Activated naive CD4-positive, alpha-beta T cell treated with anti-CD3 and anti-CD28 coated beads, Interleukin-2, amount 10 ng/mL, durations not matched to agents 7 days and 5 days (primary cell): Measurements from ENCODE around the gene SORL1.

ENCODE experiments used
- CTCF ChIA-PET: fragments of 350-600 bp; sonication (Branson Sonifier 250); formaldehyde crosslinking; loops from one replicate; lab custom pipeline; 2021; ENCODE audit warnings: antibody characterized with exemption; lab: Charles Lee
- DNase-seq: peaks from one replicate; pipeline ENCODE4 v3.0.0-alpha.2; 2020
- H3K27ac Mint-ChIP-seq: one replicate; pipeline ENCODE4 v1.8.0; 2021; ENCODE audit warnings: mild to moderate bottlenecking, moderate library complexity, mixed read lengths
- H3K27me3 Mint-ChIP-seq: one replicate; pipeline ENCODE4 v1.8.0; 2021; ENCODE audit warnings: mild to moderate bottlenecking, mixed read lengths
- H3K36me3 Mint-ChIP-seq: one replicate; pipeline ENCODE4 v1.8.0; 2021; ENCODE audit warnings: mixed read lengths
- H3K4me1 Mint-ChIP-seq: one replicate; pipeline ENCODE4 v1.8.0; 2021; ENCODE audit warnings: mixed read lengths
- H3K4me3 Mint-ChIP-seq: one replicate; pipeline ENCODE4 v1.8.0; 2021; ENCODE audit warnings: mild to moderate bottlenecking, moderate library complexity, mixed read lengths
- H3K9me3 Mint-ChIP-seq: one replicate; pipeline ENCODE4 v1.8.0; 2021; ENCODE audit warnings: mixed read lengths

Gene SORL1

DNA sequence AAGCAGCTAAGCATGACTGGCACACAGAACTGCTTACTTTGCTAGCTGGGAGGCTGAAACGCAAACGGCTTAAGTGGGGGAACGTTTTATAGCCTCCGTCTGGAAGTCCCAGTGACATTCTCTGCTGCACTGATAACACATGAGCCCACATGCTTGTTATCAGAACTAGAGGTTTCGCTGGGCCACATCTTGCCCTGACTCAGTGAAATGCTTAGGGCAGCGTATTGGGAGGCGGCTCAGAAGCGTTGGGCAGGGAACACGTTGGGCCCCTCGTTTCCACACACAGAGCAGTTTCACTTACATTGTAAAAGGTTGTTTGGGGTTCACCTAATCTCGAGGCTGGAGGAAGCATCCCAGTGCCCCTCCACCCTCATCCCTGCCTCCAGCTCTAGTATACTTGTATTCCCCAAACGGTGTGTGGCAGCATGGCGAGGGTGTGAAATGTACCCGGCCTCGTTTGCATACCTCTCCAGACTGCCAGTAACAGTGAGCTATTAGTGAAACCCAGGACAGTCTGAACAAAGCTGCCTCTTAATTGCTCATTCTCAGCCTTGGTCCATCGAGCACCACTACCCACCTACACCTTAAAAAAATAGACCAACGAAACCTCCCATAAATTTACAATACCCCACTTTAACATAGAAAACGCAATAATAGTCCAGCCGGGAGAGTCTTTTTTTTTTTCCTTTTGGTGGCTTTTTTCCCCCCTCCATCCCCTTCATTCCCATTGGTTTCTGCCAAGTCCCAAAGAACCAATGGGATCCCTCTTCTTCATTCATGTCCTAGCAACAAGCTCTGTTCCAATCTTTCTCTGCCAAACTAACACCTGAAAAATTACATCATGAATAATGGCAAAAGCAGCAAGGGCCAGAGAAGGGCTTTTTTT is 219.4 kb downstream of the SORL1 start:
- H3K27ac Mint-ChIP-seq = no peak overlapping the region
- CTCF ChIA-PET = no interaction called here
- no peak overlapping the region for H3K4me3 Mint-ChIP-seq
- H3K27me3 Mint-ChIP-seq = no peaks in the 10 kb centered on the region
- H3K4me1 Mint-ChIP-seq = no peaks in the 10 kb centered on the region
- H3K36me3 Mint-ChIP-seq = no peaks in the 10 kb centered on the region
- no peak for DNase-seq
- no peaks in the 10 kb centered on the region for H3K9me3 Mint-ChIP-seq

GRCh38 chr11:121672630-121673487 is 220.7 kb downstream of the SORL1 start:
- Mint-ChIP-seq H3K4me1 (no peaks in the 10 kb centered on the region), H3K4me3 (no peak overlapping the region), H3K9me3 (no peaks in the 10 kb centered on the region), H3K36me3 (no peaks in the 10 kb centered on the region), H3K27ac (no peak overlapping the region), H3K27me3 (no peaks in the 10 kb centered on the region)
- no peak for DNase-seq
- CTCF ChIA-PET = no interaction called here

GRCh38 chr11:121681550-121682268 is 229.6 kb downstream of the SORL1 start:
- no peaks in the 10 kb centered on the region for H3K4me1 Mint-ChIP-seq
- no peaks in the 10 kb centered on the region for H3K36me3 Mint-ChIP-seq
- no peak overlapping the region for H3K27ac Mint-ChIP-seq
- H3K4me3 Mint-ChIP-seq = no peak overlapping the region
- CTCF ChIA-PET = interaction anchor here (0.5 kb wide), 1 partner anchor 339 kb away, joined by 4 read pairs; no protein-coding TSS in a partner anchor
- H3K27me3 Mint-ChIP-seq = no peaks in the 10 kb centered on the region
- H3K9me3 Mint-ChIP-seq = no peaks in the 10 kb centered on the region
- DNase-seq = no peak
